ENCODE data around the gene ELOVL6. TPM values are rescaled to one million over a fixed set of nuclear protein-coding genes. Genes with fewer than 3 reads are reported as not detected.

ELOVL6 gene
- total RNA-seq, 3 donors from 2014 or later (not counting 1 experiment from before 2014, with no cell fraction given): 25.0 to 35.2 (median 30.9) TPM

DNA sequence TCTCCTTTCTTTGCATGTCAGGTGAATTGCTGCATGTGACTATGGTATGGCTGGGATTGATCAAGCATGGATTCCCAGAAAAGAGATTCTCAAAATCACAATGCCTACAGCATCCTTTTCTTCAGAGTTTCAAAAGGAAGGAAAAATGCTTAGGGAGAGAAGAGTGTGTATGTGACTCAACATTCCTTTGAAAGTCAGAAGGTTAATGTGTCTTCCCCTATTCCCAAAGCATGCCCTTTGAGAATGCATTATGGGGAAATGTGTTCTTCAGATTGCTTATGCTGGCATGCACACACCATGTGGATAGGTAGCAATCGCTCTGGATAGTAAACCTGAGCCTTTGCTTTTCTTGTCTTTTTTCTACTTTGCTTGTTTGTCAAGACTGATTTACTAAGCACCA is 78.5 kb downstream of the ELOVL6 start:
- Mint-ChIP-seq H3K36me3 (no peaks in the 10 kb centered on the region), H3K9me3 (no peaks in the 10 kb centered on the region), H3K4me1 (peaks cover 29 to 35% of the 10 kb centered on the region in 2 donors), H3K27me3 (ENCODE audit: low read depth in 2 of 2) (no peaks in the 10 kb centered on the region), H3K27ac (peak overlapping the region; percentile 41 to 47), H3K4me3 (peak overlapping the region; percentile 59)
- WGBS (ENCODE audit: insufficient coverage): 92% methylated on average over 1 of the region's 1 CpG
- TF ChIP-seq CTCF (IDR thresholded peaks at IDR 0.05): no peak
- no peak overlapping the region for H3K4me3 ChIP-seq (ENCODE audit: low read length)
- H3K27ac ChIP-seq (ENCODE audit: low read length): no peak overlapping the region
- no peak for DNase-seq
- H3K9me3 ChIP-seq (ENCODE audit: control insufficient read depth, insufficient read depth, low read length): no peaks in the 10 kb centered on the region
- ATAC-seq: no peak
- no peaks in the 10 kb centered on the region for H3K27me3 ChIP-seq (ENCODE audit: control insufficient read depth, insufficient read depth, low read length)
- intact Hi-C loops (cut with micrococcal nuclease): no loop called here
- H3K36me3 ChIP-seq (ENCODE audit: control insufficient read depth, insufficient read depth, low read length): peaks cover 2% of the 10 kb centered on the region
- peaks cover 8% of the 10 kb centered on the region for H3K4me1 ChIP-seq (ENCODE audit: control insufficient read depth, insufficient read depth, low read length)

- ATAC-seq: peak in 2 of 3 donors; percentile 46 to 52
- H3K4me3 Mint-ChIP-seq: peak overlapping the region; percentile 59
- peak overlapping the region; percentile 41 to 47 for H3K27ac Mint-ChIP-seq
- no peak overlapping the region for H3K4me3 ChIP-seq (ENCODE audit: low read length)
- DNase-seq: no peak
- no peaks in the 10 kb centered on the region for H3K9me3 Mint-ChIP-seq
- no peaks in the 10 kb centered on the region for H3K27me3 ChIP-seq (ENCODE audit: control insufficient read depth, insufficient read depth, low read length)
- no peaks in the 10 kb centered on the region for H3K27me3 Mint-ChIP-seq (ENCODE audit: low read depth in 2 of 2)
- H3K27ac ChIP-seq (ENCODE audit: low read length): no peak overlapping the region
- peaks cover 8% of the 10 kb centered on the region for H3K4me1 ChIP-seq (ENCODE audit: control insufficient read depth, insufficient read depth, low read length)
- no peaks in the 10 kb centered on the region for H3K9me3 ChIP-seq (ENCODE audit: control insufficient read depth, insufficient read depth, low read length)
- 21% methylated on average over 2 of the region's 3 CpGs for WGBS (ENCODE audit: insufficient coverage)
- peaks cover 2% of the 10 kb centered on the region for H3K36me3 ChIP-seq (ENCODE audit: control insufficient read depth, insufficient read depth, low read length)
- no peaks in the 10 kb centered on the region for H3K36me3 Mint-ChIP-seq
- peaks cover 27 to 35% of the 10 kb centered on the region in 2 donors for H3K4me1 Mint-ChIP-seq
- no peak for TF ChIP-seq CTCF (IDR thresholded peaks at IDR 0.05)
- intact Hi-C loops (cut with micrococcal nuclease): no loop called here
Observed at GRCh38 chr4:110119337-110119736, 79.1 kb downstream of the ELOVL6 start.

- DNase-seq: no peak
- no peak for ATAC-seq
- no peak for TF ChIP-seq CTCF (IDR thresholded peaks at IDR 0.05)
- Histone ChIP-seq H3K9me3 (ENCODE audit: control insufficient read depth, insufficient read depth, low read length) (no peaks in the 10 kb centered on the region), H3K4me1 (ENCODE audit: control insufficient read depth, insufficient read depth, low read length) (no peaks in the 10 kb centered on the region), H3K36me3 (ENCODE audit: control insufficient read depth, insufficient read depth, low read length) (peaks cover 2% of the 10 kb centered on the region), H3K4me3 (ENCODE audit: low read length) (no peak overlapping the region), H3K27ac (ENCODE audit: low read length) (no peak overlapping the region), H3K27me3 (ENCODE audit: control insufficient read depth, insufficient read depth, low read length) (no peaks in the 10 kb centered on the region)
- intact Hi-C loops (cut with micrococcal nuclease): no loop called here
- Mint-ChIP-seq H3K9me3 (no peaks in the 10 kb centered on the region), H3K36me3 (no peaks in the 10 kb centered on the region), H3K4me1 (peaks cover 23 to 36% of the 10 kb centered on the region in 2 donors), H3K4me3 (no peak overlapping the region), H3K27me3 (ENCODE audit: low read depth in 2 of 2) (no peaks in the 10 kb centered on the region), H3K27ac (peak overlapping the region in 1 of 2 donors; percentile 7)
- 98% methylated on average over 4 of the region's 4 CpGs for WGBS (ENCODE audit: insufficient coverage)
Observed at GRCh38 chr4:110112056-110112455, 86.4 kb downstream of the ELOVL6 start.

- 93% methylated on average over 3 of the region's 3 CpGs for WGBS (ENCODE audit: insufficient coverage)
- DNase-seq (no peak), ATAC-seq (no peak)
- H3K27me3 Mint-ChIP-seq (ENCODE audit: low read depth in 2 of 2): no peaks in the 10 kb centered on the region
- Histone ChIP-seq H3K9me3 (ENCODE audit: control insufficient read depth, insufficient read depth, low read length) (no peaks in the 10 kb centered on the region), H3K4me3 (ENCODE audit: low read length) (no peak overlapping the region), H3K4me1 (ENCODE audit: control insufficient read depth, insufficient read depth, low read length) (no peaks in the 10 kb centered on the region), H3K36me3 (ENCODE audit: control insufficient read depth, insufficient read depth, low read length) (peaks cover 7% of the 10 kb centered on the region), H3K27me3 (ENCODE audit: control insufficient read depth, insufficient read depth, low read length) (no peaks in the 10 kb centered on the region), H3K27ac (ENCODE audit: low read length) (no peak overlapping the region)
- H3K4me3 Mint-ChIP-seq: no peak overlapping the region
- intact Hi-C loops (cut with micrococcal nuclease): no loop called here
- TF ChIP-seq CTCF (IDR thresholded peaks at IDR 0.05): no peak
- H3K36me3 Mint-ChIP-seq: no peaks in the 10 kb centered on the region
- peaks cover 24 to 37% of the 10 kb centered on the region in 2 donors for H3K4me1 Mint-ChIP-seq
- H3K9me3 Mint-ChIP-seq: no peaks in the 10 kb centered on the region
- no peak overlapping the region for H3K27ac Mint-ChIP-seq
Observed at GRCh38 chr4:110109455-110109854, 89.0 kb downstream of the ELOVL6 start.
